Endometrial microvascular endothelial cells (primary cell): ENCODE results near the gene SYT15. TPM values are rescaled to one million over a fixed set of nuclear protein-coding genes. Genes with fewer than 3 reads are reported as not detected.

Source experiments
- in situ Hi-C: cut with HindIII; loops from 2 replicates; pipeline ENCODE4 v1.10.0; 2017; ENCODE audit warnings: low sequenced_read_pairs, low pct_unique_long_range_greater_than_20kb; ENCODE audit errors: inconsistent ontology term
- total RNA-seq: library from RNA; depleted of rRNA; stranded (reverse); fragments of >200 nt; gene quantifications from one replicate; pipeline ENCODE4 v1.2.3, GENCODE V29; 2015; ENCODE audit errors: inconsistent ontology term

Gene SYT15
- total RNA-seq, 1 donor from 2014 or later = 0.46 TPM

- in situ Hi-C loops = no loop called here
Measured at GRCh38 chr10:46543466-46544377, 35.2 kb upstream of the SYT15 start.

- in situ Hi-C loops = no loop called here
Measured at GRCh38 chr10:46544989-46545791, 33.7 kb upstream of the SYT15 start.

DNA sequence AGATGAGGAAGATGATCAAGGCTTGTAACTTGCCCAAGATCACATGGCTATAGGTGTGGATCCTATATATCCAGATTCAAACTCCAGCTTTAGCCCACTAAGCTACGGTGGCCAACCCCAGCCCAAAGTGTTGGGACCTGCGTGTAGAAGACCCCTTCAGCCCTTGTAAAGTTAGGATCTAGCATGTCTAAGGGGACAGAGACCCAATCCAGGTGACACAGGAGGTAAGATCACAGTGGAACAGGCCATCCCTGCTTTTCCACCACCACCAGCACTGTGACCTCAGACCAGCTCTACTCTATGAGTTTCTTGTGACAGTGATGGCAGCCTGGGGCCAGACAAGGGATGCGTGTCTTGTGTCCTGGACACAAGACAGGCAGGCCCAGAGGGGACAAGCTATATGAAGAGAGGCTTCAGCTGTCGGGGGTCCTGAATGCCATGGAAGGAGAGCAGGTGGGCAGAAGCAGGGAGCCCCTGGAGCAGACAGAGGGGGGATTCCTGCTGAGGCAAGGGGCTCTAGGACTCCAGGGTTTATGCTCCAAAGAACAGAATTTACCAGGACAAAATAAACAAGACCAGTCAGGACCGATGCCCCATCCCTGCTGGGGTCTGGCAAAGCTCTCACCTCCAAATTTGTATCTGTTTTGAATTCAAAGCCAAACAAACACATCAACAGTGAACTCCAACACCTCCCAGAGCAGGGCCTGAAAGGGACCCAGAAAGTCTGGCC, 32.9 kb upstream of the SYT15 start:
- in situ Hi-C loops = no loop called here

- in situ Hi-C loops = no loop called here
Measured at GRCh38 chr10:46546591-46547540, 32.1 kb upstream of the SYT15 start.

GRCh38 chr10:46547541-46548497, 31.1 kb upstream of the SYT15 start:
- in situ Hi-C loops = no loop called here

- in situ Hi-C loops = no loop called here
Measured at GRCh38 chr10:46548498-46549090, 30.3 kb upstream of the SYT15 start.

DNA sequence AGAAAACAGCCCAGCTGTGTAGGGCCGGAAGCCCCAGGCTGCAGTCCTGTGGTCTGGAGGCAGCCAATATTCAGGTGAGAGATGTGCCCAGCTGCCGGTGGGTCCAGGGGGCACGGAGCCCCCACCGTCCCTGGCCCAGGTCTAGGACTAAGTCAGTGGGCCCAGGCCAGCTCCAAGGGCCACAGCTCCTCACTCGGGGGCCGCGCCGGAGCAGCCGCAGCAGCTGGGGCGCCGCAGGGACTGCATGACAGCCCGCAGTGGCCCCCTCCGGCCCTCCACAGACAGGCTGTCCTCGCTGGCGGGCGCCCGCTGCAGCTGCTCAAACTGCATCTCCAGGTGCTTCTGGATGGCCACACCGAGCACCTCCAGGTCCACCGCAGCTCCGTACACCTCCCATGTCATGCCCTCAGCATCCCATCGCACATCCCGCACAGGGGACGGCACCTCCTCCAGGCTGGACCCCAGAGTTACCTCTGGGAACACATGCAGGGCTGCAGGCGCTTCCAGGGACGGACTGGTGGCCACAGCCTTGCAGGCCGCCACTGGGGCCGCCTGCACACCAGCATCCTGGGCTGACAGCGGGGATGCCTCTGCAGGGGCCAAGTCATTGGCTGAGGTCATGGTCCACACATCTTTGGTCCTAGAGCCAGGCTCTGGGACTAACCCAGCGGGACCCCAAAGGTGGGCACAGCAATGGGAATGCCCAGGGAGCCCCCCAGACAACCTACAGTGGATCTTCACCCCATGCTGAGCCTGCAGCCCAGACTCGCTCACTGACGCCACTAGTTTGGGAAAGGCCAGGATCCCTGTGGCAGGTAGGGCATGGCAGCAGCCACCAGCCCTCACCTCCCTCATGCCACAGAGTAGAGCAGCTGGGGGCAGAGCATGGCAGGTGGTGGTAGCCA, 29.5 kb upstream of the SYT15 start:
- in situ Hi-C loops = no loop called here

DNA sequence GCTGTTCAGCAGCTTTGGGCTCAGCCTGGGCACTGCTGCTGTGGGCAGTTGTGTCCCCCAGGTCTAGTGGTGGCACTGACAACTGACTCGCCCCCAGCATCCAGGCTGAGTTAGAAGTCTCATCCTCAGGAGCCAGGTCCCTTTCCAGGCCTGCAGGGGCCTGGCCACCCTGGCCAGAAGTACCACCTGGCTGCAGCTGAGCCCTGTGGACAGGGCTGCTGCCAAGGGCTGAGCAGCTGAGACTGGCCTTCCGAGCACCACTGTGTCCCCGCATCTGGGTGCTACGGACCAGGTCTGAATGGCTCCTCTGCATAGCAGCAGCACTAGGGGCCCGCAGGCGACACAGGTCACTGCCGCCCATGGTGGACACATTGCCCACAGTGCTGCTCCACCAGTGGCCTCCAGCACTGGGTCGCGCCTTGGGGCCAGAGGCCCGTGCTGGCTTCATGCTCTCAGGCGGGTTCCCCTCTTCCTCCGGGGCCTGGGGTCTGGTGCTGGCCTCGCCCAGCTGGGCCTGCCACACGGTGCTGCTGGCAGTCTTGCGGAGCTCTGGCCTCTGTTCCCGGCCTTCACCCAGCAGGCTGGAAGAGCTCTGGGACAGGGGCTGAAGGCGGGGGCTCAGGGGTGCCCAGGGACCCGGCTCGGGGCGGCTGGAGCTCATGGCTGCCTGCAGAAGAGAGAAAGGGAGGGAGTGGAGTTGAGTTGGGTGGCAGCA, 28.7 kb upstream of the SYT15 start:
- in situ Hi-C loops = no loop called here

DNA sequence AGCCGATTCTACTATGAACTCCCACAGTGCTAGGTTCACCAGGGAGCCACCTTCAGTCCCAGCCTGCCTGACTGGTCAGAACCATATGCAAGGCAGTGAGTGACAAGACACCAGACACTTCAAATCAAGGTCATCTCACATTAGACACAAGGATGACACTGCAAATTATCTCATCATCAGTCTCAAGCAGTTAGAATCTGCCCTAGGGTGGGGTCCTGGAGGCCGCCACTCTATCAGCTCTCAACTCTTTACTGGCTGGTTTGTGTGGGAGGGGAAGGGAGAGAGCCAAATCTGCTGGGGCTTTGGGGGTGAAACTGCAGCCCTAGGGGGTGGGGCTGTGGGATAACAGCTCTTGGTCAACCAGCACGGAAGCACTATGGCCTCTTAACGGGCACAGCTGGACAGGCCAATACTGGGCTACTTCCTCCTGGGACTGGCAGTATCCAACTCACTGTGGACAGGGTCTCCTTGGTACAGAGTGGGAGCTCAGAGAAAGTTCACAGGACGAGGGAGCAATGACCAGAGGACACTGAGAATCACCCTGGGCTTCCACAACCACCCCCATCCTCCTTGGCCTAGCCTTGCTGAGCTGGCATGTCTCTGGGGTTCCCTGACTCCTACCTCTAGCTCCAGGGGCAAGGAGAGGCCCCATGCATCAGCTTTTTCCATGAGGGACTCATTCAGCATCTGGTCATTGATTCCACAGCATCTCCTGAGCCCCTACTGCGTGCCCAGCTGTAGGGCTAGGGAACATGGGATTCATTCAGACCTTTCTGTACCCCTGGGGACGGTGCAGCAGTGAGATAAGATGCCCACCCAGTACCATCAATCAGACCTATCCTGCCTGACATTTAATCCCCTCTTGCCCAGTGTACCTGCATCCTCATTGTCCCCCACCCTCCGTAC, 27.9 kb upstream of the SYT15 start:
- in situ Hi-C loops = no loop called here

GRCh38 chr10:46551701-46552525, 27.0 kb upstream of the SYT15 start:
- in situ Hi-C loops = no loop called here

DNA sequence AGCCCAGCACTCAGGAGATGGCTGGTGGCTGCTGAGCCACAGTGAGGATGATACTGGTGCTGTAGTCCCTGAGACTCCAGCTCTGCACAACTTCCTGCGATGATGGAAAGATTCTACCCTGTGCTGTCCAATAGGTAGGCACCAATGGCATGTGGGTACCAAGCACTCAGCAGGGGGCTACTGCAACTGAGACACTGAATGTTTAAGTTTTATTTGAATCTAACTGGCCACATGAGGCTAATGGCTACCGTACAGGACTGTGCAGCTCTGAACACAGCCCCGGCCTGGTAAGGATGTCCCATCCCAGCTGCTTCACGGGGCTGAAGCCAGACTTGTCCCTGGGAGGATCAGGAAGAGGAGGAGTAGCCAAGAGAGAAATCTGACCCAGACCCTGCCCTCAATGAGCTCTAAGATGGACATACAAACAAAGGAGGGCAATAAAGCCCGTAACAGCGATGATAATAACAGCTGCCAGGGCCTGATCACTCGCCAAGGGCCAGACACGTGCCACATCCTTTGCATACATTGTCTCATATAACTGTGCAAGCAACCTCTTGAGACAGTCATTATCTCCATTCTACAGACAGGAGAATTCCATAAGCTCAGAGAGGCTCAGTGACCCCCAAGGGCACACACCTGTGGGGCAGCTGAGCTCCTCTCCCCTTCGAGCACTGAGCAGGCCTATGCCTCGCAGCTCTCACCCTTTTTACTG, 26.2 kb upstream of the SYT15 start:
- in situ Hi-C loops = no loop called here

DNA sequence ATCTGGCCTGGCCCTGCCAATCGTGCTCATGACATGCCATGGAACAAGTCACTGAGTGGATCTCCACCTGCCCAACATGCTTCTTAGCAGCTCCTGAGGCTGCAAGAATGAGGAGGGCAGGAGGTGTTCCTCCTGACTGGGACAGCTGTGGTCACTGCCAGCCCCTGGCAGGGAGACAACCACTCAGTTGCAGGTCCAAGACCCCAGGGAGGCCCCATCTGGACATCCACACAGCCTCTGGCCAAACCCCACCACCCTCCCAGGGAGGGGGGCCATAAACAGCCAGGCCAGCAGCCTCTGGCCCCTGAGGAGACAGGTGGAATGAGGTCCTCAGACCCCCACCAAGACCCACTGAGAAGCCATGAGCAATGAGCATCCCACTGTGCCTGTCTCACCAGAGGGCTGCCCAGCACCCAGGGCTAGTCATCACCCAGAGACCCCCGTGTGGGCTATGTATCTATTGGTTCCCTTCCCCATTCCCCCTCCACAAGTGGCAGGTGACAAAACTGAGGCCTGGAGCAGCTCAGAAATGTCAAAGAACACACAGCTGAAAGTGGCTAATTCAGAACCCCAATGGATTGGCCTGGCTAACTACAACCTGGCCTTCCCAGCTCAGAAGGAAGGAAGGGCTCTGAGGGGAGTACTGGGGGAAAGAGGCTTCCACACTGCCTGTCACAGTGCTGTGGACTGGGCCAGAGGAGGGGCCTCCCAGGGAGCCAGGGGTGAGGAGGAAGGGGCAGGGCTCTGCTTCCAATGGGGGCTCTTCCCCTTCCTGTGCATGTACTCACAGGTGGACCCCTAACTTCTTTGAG, 25.5 kb upstream of the SYT15 start:
- in situ Hi-C loops = no loop called here
